ENCODE measurements around the gene MTFR1L.

Gene MTFR1L

GRCh38 chr1:25792115-25792514 is 27.6 kb upstream of the MTFR1L start:
- Histone ChIP-seq H3K4me2 (ENCODE audit: low read length) (no peak overlapping the region), H2AFZ (ENCODE audit: low read length) (no peak overlapping the region), H3K27me3 (ENCODE audit: insufficient read depth, low read length) (0 out of 2 replicates have a peak, but pooled peaks cover 11% of the 10 kb centered on the region), H3K9me3 (ENCODE audit: low read length) (no peaks in the 10 kb centered on the region), H3K4me1 (ENCODE audit: insufficient read depth, low read length, severe bottlenecking) (peaks cover 9% of the 10 kb centered on the region), H3K9me2 (ENCODE audit: low read depth, low read length) (no peaks in the 10 kb centered on the region), H3K9ac (ENCODE audit: low read length) (no peak overlapping the region), H4K20me1 (ENCODE audit: insufficient read depth, low read length) (no peaks in the 10 kb centered on the region), H3F3A (ENCODE audit: insufficient read depth, low read length) (no peaks in the 10 kb centered on the region), H3K27ac (ENCODE audit: low read depth, low read length, poor library complexity, severe bottlenecking) (no peak overlapping the region), H3K4me3 (ENCODE audit: low read depth, low read length, poor library complexity, severe bottlenecking) (no peak overlapping the region), H3K79me2 (ENCODE audit: insufficient read depth, low read length) (no peaks in the 10 kb centered on the region), H3K36me3 (ENCODE audit: insufficient read depth, low read length) (no peaks in the 10 kb centered on the region)
- TF ChIP-seq EZH2 (IDR thresholded peaks at IDR 0.05; ENCODE audit: borderline replicate concordance, low read length) (no peak), CTCF (IDR thresholded peaks at IDR 0.05; ENCODE audit: low read length) (no peak)

DNA sequence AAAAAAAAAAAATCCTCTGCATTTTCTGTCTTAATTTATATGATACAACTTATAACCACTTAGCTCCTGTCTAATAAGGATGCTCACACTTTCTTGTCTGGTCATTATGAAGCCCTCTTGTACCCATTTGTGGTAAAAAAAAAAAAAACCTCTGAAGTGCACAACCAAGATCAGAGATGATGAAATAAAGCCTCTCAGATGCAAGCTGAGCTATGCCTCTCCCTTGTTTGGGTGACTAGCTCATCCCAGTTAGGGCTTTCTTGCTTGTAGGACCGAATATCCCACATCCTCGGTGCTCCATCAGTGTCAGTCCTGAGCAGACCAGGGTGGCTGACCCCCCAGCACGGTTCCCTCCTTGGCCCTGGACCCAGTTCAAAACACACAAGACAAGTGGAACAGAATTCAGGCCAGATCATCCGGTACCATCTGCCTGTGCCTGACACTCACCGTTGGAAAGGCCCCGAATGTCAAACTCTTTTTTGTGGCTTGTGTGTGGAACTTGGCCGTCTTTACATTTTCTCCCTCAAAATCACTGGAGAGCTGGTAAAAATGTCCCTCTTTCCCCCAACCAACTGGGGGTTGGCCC is 26.1 kb upstream of the MTFR1L start:
- no peak overlapping the region for H3K4me2 ChIP-seq (ENCODE audit: low read length)
- H3K79me2 ChIP-seq (ENCODE audit: insufficient read depth, low read length), result no peaks in the 10 kb centered on the region
- H3K9me2 ChIP-seq (ENCODE audit: low read depth, low read length), result no peaks in the 10 kb centered on the region
- H4K20me1 ChIP-seq (ENCODE audit: insufficient read depth, low read length), result no peaks in the 10 kb centered on the region
- 0 out of 2 replicates have a peak, but pooled peaks cover 11% of the 10 kb centered on the region for H3K27me3 ChIP-seq (ENCODE audit: insufficient read depth, low read length)
- H3K4me1 ChIP-seq (ENCODE audit: insufficient read depth, low read length, severe bottlenecking), result peaks cover 12% of the 10 kb centered on the region
- H2AFZ ChIP-seq (ENCODE audit: low read length), result no peak overlapping the region
- H3K36me3 ChIP-seq (ENCODE audit: insufficient read depth, low read length), result no peaks in the 10 kb centered on the region
- H3K9me3 ChIP-seq (ENCODE audit: low read length), result no peaks in the 10 kb centered on the region
- no peak overlapping the region for H3K4me3 ChIP-seq (ENCODE audit: low read depth, low read length, poor library complexity, severe bottlenecking)
- TF ChIP-seq EZH2 (IDR thresholded peaks at IDR 0.05; ENCODE audit: borderline replicate concordance, low read length), result no peak
- no peak for TF ChIP-seq CTCF (IDR thresholded peaks at IDR 0.05; ENCODE audit: low read length)
- H3K9ac ChIP-seq (ENCODE audit: low read length), result no peak overlapping the region
- H3K27ac ChIP-seq (ENCODE audit: low read depth, low read length, poor library complexity, severe bottlenecking), result no peak overlapping the region
- no peaks in the 10 kb centered on the region for H3F3A ChIP-seq (ENCODE audit: insufficient read depth, low read length)

DNA sequence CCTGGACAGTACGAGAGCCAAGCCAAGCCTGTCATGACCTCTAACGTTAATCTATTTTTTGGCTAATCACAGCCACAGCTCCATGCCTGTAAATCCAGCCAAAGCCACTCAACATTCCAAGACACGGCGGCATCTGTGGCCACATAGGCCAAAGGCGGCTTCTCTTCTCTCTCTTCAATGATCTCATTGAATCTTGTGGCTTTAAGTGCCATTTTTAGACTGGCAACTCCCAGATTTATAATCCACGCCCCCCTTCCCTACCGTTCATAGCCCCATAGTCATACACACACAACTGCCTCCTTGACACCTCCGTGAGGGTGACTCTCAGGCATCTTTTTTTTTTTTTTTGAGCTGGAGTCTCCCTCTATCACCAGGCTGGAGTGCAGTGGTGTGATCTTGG is 25.4 kb upstream of the MTFR1L start:
- no peaks in the 10 kb centered on the region for H3K9me3 ChIP-seq (ENCODE audit: low read length)
- no peak overlapping the region for H3K9ac ChIP-seq (ENCODE audit: low read length)
- H3F3A ChIP-seq (ENCODE audit: insufficient read depth, low read length), result no peaks in the 10 kb centered on the region
- H2AFZ ChIP-seq (ENCODE audit: low read length), result no peak overlapping the region
- no peak overlapping the region for H3K4me3 ChIP-seq (ENCODE audit: low read depth, low read length, poor library complexity, severe bottlenecking)
- H3K27me3 ChIP-seq (ENCODE audit: insufficient read depth, low read length), result 0 out of 2 replicates have a peak, but pooled peaks cover 6% of the 10 kb centered on the region
- no peaks in the 10 kb centered on the region for H3K79me2 ChIP-seq (ENCODE audit: insufficient read depth, low read length)
- H3K9me2 ChIP-seq (ENCODE audit: low read depth, low read length), result no peaks in the 10 kb centered on the region
- H4K20me1 ChIP-seq (ENCODE audit: insufficient read depth, low read length), result no peaks in the 10 kb centered on the region
- H3K4me1 ChIP-seq (ENCODE audit: insufficient read depth, low read length, severe bottlenecking), result peaks cover 12% of the 10 kb centered on the region
- H3K36me3 ChIP-seq (ENCODE audit: insufficient read depth, low read length), result no peaks in the 10 kb centered on the region
- no peak overlapping the region for H3K27ac ChIP-seq (ENCODE audit: low read depth, low read length, poor library complexity, severe bottlenecking)
- TF ChIP-seq EZH2 (IDR thresholded peaks at IDR 0.05; ENCODE audit: borderline replicate concordance, low read length) (no peak), CTCF (IDR thresholded peaks at IDR 0.05; ENCODE audit: low read length) (no peak)
- no peak overlapping the region for H3K4me2 ChIP-seq (ENCODE audit: low read length)
